ENCODE data around the gene MIEF1. TPM values are rescaled to one million over a fixed set of nuclear protein-coding genes. Genes with fewer than 3 reads are reported as not detected.

The MIEF1 gene
- total RNA-seq, 2 donors from 2014 or later, result 24.0 to 38.6 TPM

- no peak for TF ChIP-seq POLR2AphosphoS5 (IDR thresholded peaks at IDR 0.05)
- TF ChIP-seq CTCF (IDR thresholded peaks at IDR 0.05), result no peak
- TF ChIP-seq POLR2A (IDR thresholded peaks at IDR 0.05), result no peak
- no peaks in the 10 kb centered on the region for H3K4me1 ChIP-seq (replicated peaks)
- no peak overlapping the region for H3K27ac ChIP-seq
- no peak for DNase-seq (ENCODE audit: low spot score)
- H3K36me3 ChIP-seq, result no peaks in the 10 kb centered on the region
- H3K27me3 ChIP-seq (replicated peaks; ENCODE audit: insufficient read depth), result no peaks in the 10 kb centered on the region
- intact Hi-C loops (cut with DNase I), result no loop called here
- no peak overlapping the region for H3K4me3 ChIP-seq
- 85% methylated on average over 3 of the region's 3 CpGs for WGBS
- no peaks in the 10 kb centered on the region for H3K9me3 ChIP-seq
Measured at GRCh38 chr22:39475902-39476301, 26.2 kb upstream of the MIEF1 start.

DNA sequence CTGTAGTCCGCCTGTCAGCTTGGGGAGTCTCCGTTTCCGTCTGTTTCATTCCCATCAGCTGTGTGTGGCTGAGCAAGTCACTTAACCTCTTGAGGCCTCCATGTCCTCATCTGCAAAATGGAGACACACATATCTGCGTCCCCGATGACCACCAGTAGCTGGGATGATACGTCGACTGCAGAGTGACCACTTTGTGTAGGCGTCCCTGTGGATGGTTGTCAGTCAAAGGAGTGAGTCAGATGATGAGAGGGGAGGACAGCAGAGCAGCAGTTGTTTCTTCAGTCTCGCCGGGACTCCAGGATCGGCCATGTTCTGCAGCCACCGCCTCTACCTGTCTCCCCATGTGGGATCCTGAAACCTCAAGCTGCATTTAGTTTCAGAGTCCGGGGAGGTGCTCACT, 25.4 kb upstream of the MIEF1 start:
- Histone ChIP-seq H3K36me3 (no peaks in the 10 kb centered on the region), H3K27ac (no peak overlapping the region), H3K4me3 (no peak overlapping the region), H3K9me3 (no peaks in the 10 kb centered on the region), H3K27me3 (replicated peaks; ENCODE audit: insufficient read depth) (no peaks in the 10 kb centered on the region), H3K4me1 (replicated peaks) (no peaks in the 10 kb centered on the region)
- 92% methylated on average over 13 of the region's 13 CpGs for WGBS
- no peak for DNase-seq (ENCODE audit: low spot score)
- intact Hi-C loops (cut with DNase I), result no loop called here
- TF ChIP-seq POLR2A (IDR thresholded peaks at IDR 0.05), result no peak
- TF ChIP-seq CTCF (IDR thresholded peaks at IDR 0.05), result no peak
- TF ChIP-seq POLR2AphosphoS5 (IDR thresholded peaks at IDR 0.05), result no peak

- intact Hi-C loops (cut with DNase I), result no loop called here
- TF ChIP-seq POLR2A (IDR thresholded peaks at IDR 0.05), result no peak
- TF ChIP-seq POLR2AphosphoS5 (IDR thresholded peaks at IDR 0.05), result no peak
- TF ChIP-seq CTCF (IDR thresholded peaks at IDR 0.05), result no peak
- H3K4me3 ChIP-seq, result no peak overlapping the region
- 90% methylated on average over 9 of the region's 9 CpGs for WGBS
- no peaks in the 10 kb centered on the region for H3K36me3 ChIP-seq
- H3K27ac ChIP-seq, result no peak overlapping the region
- no peaks in the 10 kb centered on the region for H3K4me1 ChIP-seq (replicated peaks)
- no peaks in the 10 kb centered on the region for H3K27me3 ChIP-seq (replicated peaks; ENCODE audit: insufficient read depth)
- no peaks in the 10 kb centered on the region for H3K9me3 ChIP-seq
- DNase-seq (ENCODE audit: low spot score), result no peak
Measured at GRCh38 chr22:39477542-39477941, 24.5 kb upstream of the MIEF1 start.

DNA sequence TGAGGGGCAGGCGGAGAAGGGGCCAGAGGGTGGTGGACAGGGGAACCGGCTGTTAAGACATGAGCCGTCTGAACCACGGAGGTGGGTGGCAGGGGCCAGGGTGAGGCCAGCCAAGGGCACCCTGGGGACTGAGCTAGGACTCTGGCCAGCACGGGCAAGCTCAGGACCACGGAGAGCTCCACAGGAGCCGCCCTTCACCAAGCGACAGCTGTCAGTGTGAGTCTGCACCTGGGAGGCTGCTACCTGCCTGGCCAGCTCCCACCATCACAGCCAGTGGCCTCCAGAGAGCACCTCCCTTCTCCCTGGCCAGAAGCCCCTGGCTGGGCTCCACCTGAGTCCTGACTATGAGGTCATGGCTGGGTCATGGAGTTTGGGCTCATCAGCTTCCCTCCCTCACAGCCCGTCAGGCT, 23.6 kb upstream of the MIEF1 start:
- no peak for TF ChIP-seq POLR2A (IDR thresholded peaks at IDR 0.05)
- TF ChIP-seq CTCF (IDR thresholded peaks at IDR 0.05), result no peak
- no peak for TF ChIP-seq POLR2AphosphoS5 (IDR thresholded peaks at IDR 0.05)
- Histone ChIP-seq H3K4me1 (replicated peaks) (no peaks in the 10 kb centered on the region), H3K27ac (no peak overlapping the region), H3K9me3 (no peaks in the 10 kb centered on the region), H3K27me3 (replicated peaks; ENCODE audit: insufficient read depth) (no peaks in the 10 kb centered on the region), H3K36me3 (no peaks in the 10 kb centered on the region), H3K4me3 (no peak overlapping the region)
- no peak for DNase-seq (ENCODE audit: low spot score)
- intact Hi-C loops (cut with DNase I), result no loop called here
- 45% methylated on average over 9 of the region's 9 CpGs for WGBS

DNA sequence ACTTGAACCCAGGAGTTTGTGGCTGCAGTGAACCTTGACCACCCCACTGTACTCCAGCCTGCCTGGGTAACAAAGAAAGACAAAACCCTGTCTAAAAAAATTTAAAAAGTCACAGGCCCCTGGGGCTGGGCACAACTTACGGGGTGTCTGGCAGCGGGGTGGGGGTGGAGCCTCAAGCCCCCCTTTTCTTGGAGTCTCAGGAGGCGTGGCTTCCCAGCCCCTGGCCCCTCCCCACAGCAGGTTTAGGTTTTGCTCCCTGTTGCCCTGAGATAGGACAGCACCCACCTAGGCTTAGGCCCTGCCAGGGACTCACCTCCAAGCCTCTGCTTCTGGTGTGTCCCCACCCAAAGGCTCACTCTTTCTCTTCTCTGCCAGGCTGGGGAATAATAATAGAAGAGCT, 22.8 kb upstream of the MIEF1 start:
- intact Hi-C loops (cut with DNase I), result no loop called here
- no peak for DNase-seq (ENCODE audit: low spot score)

More for the DNA sequence above, 22.8 kb upstream of the MIEF1 start:
- TF ChIP-seq CTCF (IDR thresholded peaks at IDR 0.05) (no peak), POLR2AphosphoS5 (IDR thresholded peaks at IDR 0.05) (no peak), POLR2A (IDR thresholded peaks at IDR 0.05) (no peak)
- Histone ChIP-seq H3K9me3 (no peaks in the 10 kb centered on the region), H3K27ac (no peak overlapping the region), H3K27me3 (replicated peaks; ENCODE audit: insufficient read depth) (no peaks in the 10 kb centered on the region), H3K36me3 (no peaks in the 10 kb centered on the region), H3K4me3 (no peak overlapping the region), H3K4me1 (replicated peaks) (no peaks in the 10 kb centered on the region)
- 83% methylated on average over 3 of the region's 3 CpGs for WGBS

Measured in prostate gland (tissue), 2 donors.